SK-N-SH (cell line): ENCODE measurements around the gene BARHL2. TPM values are rescaled to one million over a fixed set of nuclear protein-coding genes. Genes with fewer than 3 reads are reported as not detected.

Source experiments
- CTCF ChIA-PET: fragments of 300-600, 350-600 bp; formaldehyde crosslinking; extraction: SDS; loops from one replicate; lab custom pipeline; 2021; lab: Yijun Ruan, JAX
- POLR2A ChIA-PET: fragments of 350-600 bp; sonication (Branson Sonifier 250); formaldehyde crosslinking; extraction: SDS; loops from one replicate; lab custom pipeline; 2020; ENCODE audit warnings: antibody characterized with exemption, inconsistent platforms; lab: Yijun Ruan, JAX
- DNase-seq: peaks from one replicate; pipeline ENCODE4 v3.0.0; 2012
- H2AFZ ChIP-seq: fragments of 200-600 bp; sonication (generic); 2 replicates; pipeline ENCODE4 v1.8.1; 2016; ENCODE audit warnings: antibody characterized with exemption, mild to moderate bottlenecking, low read depth
- H3F3A ChIP-seq: fragments of 200-600 bp; sonication (generic); replicated peaks from 2 replicates; pipeline ENCODE3; 2016; ENCODE audit warnings: antibody characterized with exemption, mild to moderate bottlenecking; ENCODE audit not compliant: insufficient read depth
- H3K27ac ChIP-seq, 2 experiments: fragments of 200-500 bp in 1 of 2; fragments of 200-600 bp in 1 of 2; sonication (Bioruptor generic) in 1 of 2; sonication (generic), shearing (Covaris generic) in 1 of 2; 2 replicates each; pipeline versions ENCODE4 v1.5.1 to v1.6.1; 2014 to 2016; ENCODE audit warnings: low read depth in 2 of 2, inconsistent platforms in 1 of 2, low read length in 1 of 2, mild to moderate bottlenecking in 1 of 2, mixed read lengths in 1 of 2
- H3K27me3 ChIP-seq: fragments of 200-600 bp; sonication (generic), shearing (Covaris generic); 2 replicates; pipeline ENCODE4 v1.6.1; 2016; ENCODE audit warnings: mixed run types; ENCODE audit not compliant: insufficient read depth
- H3K36me3 ChIP-seq, 2 experiments: fragments of 200-500 bp in 1 of 2; fragments of 200-600 bp in 1 of 2; sonication (Bioruptor generic) in 1 of 2; sonication (generic) in 1 of 2; replicated peaks in 1 of 2; 2 replicates each; pipeline versions ENCODE3 to v1.5.1; 2014 to 2016; ENCODE audit warnings: low read length in 1 of 2, mild to moderate bottlenecking in 1 of 2; ENCODE audit not compliant: insufficient read depth in 2 of 2, control insufficient read depth in 1 of 2
- H3K4me1 ChIP-seq, 2 experiments: fragments of 200-500 bp in 1 of 2; fragments of 200-600 bp in 1 of 2; sonication (Bioruptor generic) in 1 of 2; sonication (generic), shearing (Covaris generic) in 1 of 2; 2 replicates each; pipeline versions ENCODE4 v1.5.1 to v1.6.1; 2014 to 2016; ENCODE audit warnings: low read depth in 1 of 2, low read length in 1 of 2, mixed run types in 1 of 2; ENCODE audit not compliant: insufficient read depth in 2 of 2, control insufficient read depth in 1 of 2
- H3K4me2 ChIP-seq: fragments of 200-600 bp; sonication (generic), shearing (Covaris generic); 2 replicates; pipeline ENCODE4 v1.6.1; 2017; ENCODE audit warnings: mixed run types
- H3K4me3 ChIP-seq, 2 experiments: fragments of 200-500 bp in 1 of 2; fragments of 200-600 bp in 1 of 2; sonication (Bioruptor generic) in 1 of 2; sonication (generic), shearing (Covaris generic) in 1 of 2; 2 replicates each; pipeline versions ENCODE4 v1.5.1 to v1.8.1; 2014 to 2016; ENCODE audit warnings: low read depth in 2 of 2, inconsistent platforms in 1 of 2, low read length in 1 of 2, mild to moderate bottlenecking in 1 of 2, mixed read lengths in 1 of 2, moderate library complexity in 1 of 2
- H3K79me2 ChIP-seq: fragments of 200-600 bp; sonication (generic); 2 replicates; pipeline ENCODE4 v1.8.1; 2017; ENCODE audit warnings: mild to moderate bottlenecking; ENCODE audit not compliant: insufficient read depth
- H3K9ac ChIP-seq: fragments of 200-600 bp; sonication (generic); 2 replicates; pipeline ENCODE4 v1.6.1; 2017; ENCODE audit warnings: mixed run types
- H3K9me2 ChIP-seq: fragments of 200-600 bp; sonication (generic); 2 replicates; pipeline ENCODE4 v1.6.1; 2017; ENCODE audit warnings: mixed run types
- H3K9me3 ChIP-seq: fragments of 200-600 bp; sonication (generic); 2 replicates; pipeline ENCODE4 v1.6.1; 2017; ENCODE audit warnings: mixed run types, mild to moderate bottlenecking, moderate library complexity
- H4K20me1 ChIP-seq: fragments of 200-600 bp; sonication (generic); 2 replicates; pipeline ENCODE4 v1.6.1; 2017; ENCODE audit warnings: mild to moderate bottlenecking, mixed run types; ENCODE audit not compliant: insufficient read depth
- CHD2 ChIP-seq: fragments of 150-350 bp; IDR thresholded peaks from 2 replicates; pipeline ENCODE4 v1.6.1; 2018; ENCODE audit warnings: low read length; ENCODE audit not compliant: partially characterized antibody
- CTCF ChIP-seq: fragments of 200-600 bp; sonication (generic); IDR thresholded peaks from 2 replicates; pipeline ENCODE4 v1.6.1; 2017; ENCODE audit warnings: antibody characterized with exemption, mild to moderate bottlenecking, moderate library complexity
- EZH2phosphoT487 ChIP-seq: fragments of 200-600 bp; sonication (generic); IDR thresholded peaks from 2 replicates; pipeline ENCODE4 v1.6.1; 2017; ENCODE audit warnings: low read depth, mixed run types, mild to moderate bottlenecking, antibody characterized with exemption, moderate library complexity, borderline replicate concordance
- FOXJ3 ChIP-seq: sonication (generic); formaldehyde crosslinking; IDR thresholded peaks from 2 replicates; pipeline ENCODE4 v1.5.1; 2020; ENCODE audit warnings: mild to moderate bottlenecking, missing genetic modification reagents
- GABPA ChIP-seq: IDR thresholded peaks from 2 replicates; pipeline ENCODE4 v1.4.0; 2012; ENCODE audit warnings: low read depth, mild to moderate bottlenecking
- MEF2A ChIP-seq: IDR thresholded peaks from 2 replicates; pipeline ENCODE4 v1.4.0; 2012; ENCODE audit warnings: low read depth, borderline replicate concordance
- MXI1 ChIP-seq: IDR thresholded peaks from 2 replicates; pipeline ENCODE4 v1.6.1; 2012; ENCODE audit warnings: mild to moderate bottlenecking, low read depth, low read length, improper control_type of control experiment
- NFIC ChIP-seq: IDR thresholded peaks from 2 replicates; pipeline ENCODE4 v1.4.0; 2012; ENCODE audit warnings: borderline replicate concordance
- PBX3 ChIP-seq: IDR thresholded peaks from 2 replicates; pipeline ENCODE4; 2012
- POLR2AphosphoS5 ChIP-seq: IDR thresholded peaks from 2 replicates; pipeline ENCODE4 v1.6.1; 2012; ENCODE audit warnings: low read depth, low read length
- RCOR1 ChIP-seq: fragments of 150-350 bp; IDR thresholded peaks from 2 replicates; pipeline ENCODE4 v1.6.1; 2017; ENCODE audit warnings: antibody characterized with exemption, low read length
- RFX5 ChIP-seq: IDR thresholded peaks from 2 replicates; pipeline ENCODE4 v1.6.1; 2012; ENCODE audit warnings: mild to moderate bottlenecking, improper control_type of control experiment, low read length
- RXRA ChIP-seq: IDR thresholded peaks from 2 replicates; pipeline ENCODE4 v1.4.0; 2012; ENCODE audit warnings: low read depth, mild to moderate bottlenecking, borderline replicate concordance
- SIN3A ChIP-seq: IDR thresholded peaks from 2 replicates; pipeline ENCODE4 v1.6.1; 2012; ENCODE audit warnings: low read depth, mild to moderate bottlenecking, low read length, moderate library complexity, borderline replicate concordance
- SMC3 ChIP-seq: IDR thresholded peaks from 2 replicates; pipeline ENCODE4 v1.6.1; 2012; ENCODE audit warnings: low read depth, low read length, improper control_type of control experiment
- USF2 ChIP-seq: fragments of 150-350 bp; IDR thresholded peaks from 2 replicates; pipeline ENCODE4 v1.6.1; 2017; ENCODE audit warnings: antibody characterized with exemption, low read length, low read depth, borderline replicate concordance
- YY1 ChIP-seq: IDR thresholded peaks from 2 replicates; pipeline ENCODE4 v1.4.0; 2012; ENCODE audit warnings: low read depth, mild to moderate bottlenecking
- WGBS: methylation state at CpG from one replicate; pipeline ENCODE4 v1.1.6; 2017; ENCODE audit warnings: low lambda C conversion rate; 5-methylcytosine and 5-hydroxymethylcytosine counted together
- polyA plus RNA-seq, 3 experiments: library from polyadenylated mRNA; depleted of rRNA; stranded (reverse); fragments of >200 nt; gene quantifications; 2 replicates each; pipeline ENCODE4 v1.2.3, GENCODE V29; 2012
- TF ChIP-seq, protein P1 (sequence below): fragments of 150-350 bp; IDR thresholded peaks from 2 replicates; pipeline ENCODE4 v1.6.1; 2016; ENCODE audit warnings: mild to moderate bottlenecking, low read depth, low read length
- TF ChIP-seq, protein P2 (sequence below): IDR thresholded peaks from 2 replicates; pipeline ENCODE4 v1.4.0; 2012; ENCODE audit warnings: low read depth

The BARHL2 gene
- polyA plus RNA-seq, 1 of the 3 experiments (the other 2 are of a cell fraction), result not detected

DNA sequence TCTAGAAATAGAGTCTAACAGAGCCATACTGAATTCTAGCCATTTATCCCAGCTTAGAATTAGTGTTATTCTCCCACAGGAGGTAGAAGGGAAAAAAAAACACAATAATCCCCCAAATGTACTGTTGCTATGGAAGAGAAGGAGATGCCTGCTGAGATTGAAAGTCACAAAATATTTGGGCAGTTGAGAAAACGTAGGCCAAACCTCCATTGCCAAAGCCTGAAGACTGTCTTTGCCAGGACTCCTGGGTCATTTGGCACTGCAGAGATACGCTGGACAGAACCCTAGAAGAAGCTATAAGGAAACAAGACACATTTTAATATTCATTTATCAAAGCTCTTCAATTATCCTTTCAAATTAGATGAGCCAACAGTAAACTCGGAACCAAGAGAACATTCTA lies 22.3 kb downstream of the BARHL2 start:
- TF ChIP-seq NFIC, result no peak
- no peak for TF ChIP-seq PBX3
- TF ChIP-seq SIN3A, result no peak
- TF ChIP-seq RCOR1, result no peak
- TF ChIP-seq YY1, result no peak
- TF ChIP-seq MEF2A, result no peak
- no peak for TF ChIP-seq CHD2
- no peak for TF ChIP-seq SMC3
- TF ChIP-seq, protein P1, sequence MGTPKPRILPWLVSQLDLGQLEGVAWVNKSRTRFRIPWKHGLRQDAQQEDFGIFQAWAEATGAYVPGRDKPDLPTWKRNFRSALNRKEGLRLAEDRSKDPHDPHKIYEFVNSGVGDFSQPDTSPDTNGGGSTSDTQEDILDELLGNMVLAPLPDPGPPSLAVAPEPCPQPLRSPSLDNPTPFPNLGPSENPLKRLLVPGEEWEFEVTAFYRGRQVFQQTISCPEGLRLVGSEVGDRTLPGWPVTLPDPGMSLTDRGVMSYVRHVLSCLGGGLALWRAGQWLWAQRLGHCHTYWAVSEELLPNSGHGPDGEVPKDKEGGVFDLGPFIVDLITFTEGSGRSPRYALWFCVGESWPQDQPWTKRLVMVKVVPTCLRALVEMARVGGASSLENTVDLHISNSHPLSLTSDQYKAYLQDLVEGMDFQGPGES, result no peak
- no peak for TF ChIP-seq USF2
- no peak for TF ChIP-seq RFX5
- TF ChIP-seq, protein P2, sequence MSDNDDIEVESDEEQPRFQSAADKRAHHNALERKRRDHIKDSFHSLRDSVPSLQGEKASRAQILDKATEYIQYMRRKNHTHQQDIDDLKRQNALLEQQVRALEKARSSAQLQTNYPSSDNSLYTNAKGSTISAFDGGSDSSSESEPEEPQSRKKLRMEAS, result no peak
- TF ChIP-seq GABPA, result no peak
- TF ChIP-seq FOXJ3, result no peak
- no peak for TF ChIP-seq EZH2phosphoT487
- TF ChIP-seq CTCF, result no peak
- TF ChIP-seq POLR2AphosphoS5, result no peak
- TF ChIP-seq RXRA, result no peak
- no peak for TF ChIP-seq MXI1
- H3K4me3 ChIP-seq, result no peak overlapping the region

More for the DNA sequence above, 22.3 kb downstream of the BARHL2 start:
- H3K79me2 ChIP-seq, result no peaks in the 10 kb centered on the region
- H3K27me3 ChIP-seq, result no peaks in the 10 kb centered on the region
- H3K9me3 ChIP-seq, result no peaks in the 10 kb centered on the region
- POLR2A ChIA-PET, result no interaction called here
- no peaks in the 10 kb centered on the region for H3K36me3 ChIP-seq
- H3F3A ChIP-seq, result no peaks in the 10 kb centered on the region
- 7% methylated on average over 3 of the region's 3 CpGs for WGBS
- no peak overlapping the region for H3K4me2 ChIP-seq
- H3K4me1 ChIP-seq, result no peaks in the 10 kb centered on the region
- DNase-seq, result no peak
- no peak overlapping the region for H3K27ac ChIP-seq
- H2AFZ ChIP-seq, result no peak overlapping the region
- H3K9ac ChIP-seq, result no peak overlapping the region
- CTCF ChIA-PET, result interaction anchor here (1.8 kb wide), 1 partner anchor 29 kb away, joined by 4 read pairs; no protein-coding TSS in a partner anchor
- H4K20me1 ChIP-seq, result no peaks in the 10 kb centered on the region
- 0 out of 2 replicates have a peak, but pooled peaks cover 3% of the 10 kb centered on the region for H3K9me2 ChIP-seq
